ENCODE results near the gene UXT.

GRCh38 chrX:47633689-47634590, 25.0 kb downstream of the UXT start:
- TF ChIP-seq, protein P1, sequence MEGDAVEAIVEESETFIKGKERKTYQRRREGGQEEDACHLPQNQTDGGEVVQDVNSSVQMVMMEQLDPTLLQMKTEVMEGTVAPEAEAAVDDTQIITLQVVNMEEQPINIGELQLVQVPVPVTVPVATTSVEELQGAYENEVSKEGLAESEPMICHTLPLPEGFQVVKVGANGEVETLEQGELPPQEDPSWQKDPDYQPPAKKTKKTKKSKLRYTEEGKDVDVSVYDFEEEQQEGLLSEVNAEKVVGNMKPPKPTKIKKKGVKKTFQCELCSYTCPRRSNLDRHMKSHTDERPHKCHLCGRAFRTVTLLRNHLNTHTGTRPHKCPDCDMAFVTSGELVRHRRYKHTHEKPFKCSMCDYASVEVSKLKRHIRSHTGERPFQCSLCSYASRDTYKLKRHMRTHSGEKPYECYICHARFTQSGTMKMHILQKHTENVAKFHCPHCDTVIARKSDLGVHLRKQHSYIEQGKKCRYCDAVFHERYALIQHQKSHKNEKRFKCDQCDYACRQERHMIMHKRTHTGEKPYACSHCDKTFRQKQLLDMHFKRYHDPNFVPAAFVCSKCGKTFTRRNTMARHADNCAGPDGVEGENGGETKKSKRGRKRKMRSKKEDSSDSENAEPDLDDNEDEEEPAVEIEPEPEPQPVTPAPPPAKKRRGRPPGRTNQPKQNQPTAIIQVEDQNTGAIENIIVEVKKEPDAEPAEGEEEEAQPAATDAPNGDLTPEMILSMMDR (conservative IDR thresholded peaks at IDR 0.05; ENCODE audit: low read depth in 2 of 2): no peak
- TF ChIP-seq POLR2AphosphoS5 (IDR thresholded peaks at IDR 0.05; ENCODE audit: low read depth) (no peak), EZH2 (IDR thresholded peaks at IDR 0.05; ENCODE audit: low read depth, unreplicated experiment) (no peak), EZH2phosphoT487 (IDR thresholded peaks at IDR 0.05; ENCODE audit: unreplicated experiment) (no peak), ETS1 (IDR thresholded peaks at IDR 0.05) (no peak), CREB1 (CRISPR knock-in tag; IDR thresholded peaks at IDR 0.05; ENCODE audit: low read depth) (no peak), STAT1 (IDR thresholded peaks at IDR 0.05; ENCODE audit: unreplicated experiment) (no peak), ZNF114 (CRISPR knock-in tag; IDR thresholded peaks at IDR 0.05) (no peak)
- TF ChIP-seq, protein P2, sequence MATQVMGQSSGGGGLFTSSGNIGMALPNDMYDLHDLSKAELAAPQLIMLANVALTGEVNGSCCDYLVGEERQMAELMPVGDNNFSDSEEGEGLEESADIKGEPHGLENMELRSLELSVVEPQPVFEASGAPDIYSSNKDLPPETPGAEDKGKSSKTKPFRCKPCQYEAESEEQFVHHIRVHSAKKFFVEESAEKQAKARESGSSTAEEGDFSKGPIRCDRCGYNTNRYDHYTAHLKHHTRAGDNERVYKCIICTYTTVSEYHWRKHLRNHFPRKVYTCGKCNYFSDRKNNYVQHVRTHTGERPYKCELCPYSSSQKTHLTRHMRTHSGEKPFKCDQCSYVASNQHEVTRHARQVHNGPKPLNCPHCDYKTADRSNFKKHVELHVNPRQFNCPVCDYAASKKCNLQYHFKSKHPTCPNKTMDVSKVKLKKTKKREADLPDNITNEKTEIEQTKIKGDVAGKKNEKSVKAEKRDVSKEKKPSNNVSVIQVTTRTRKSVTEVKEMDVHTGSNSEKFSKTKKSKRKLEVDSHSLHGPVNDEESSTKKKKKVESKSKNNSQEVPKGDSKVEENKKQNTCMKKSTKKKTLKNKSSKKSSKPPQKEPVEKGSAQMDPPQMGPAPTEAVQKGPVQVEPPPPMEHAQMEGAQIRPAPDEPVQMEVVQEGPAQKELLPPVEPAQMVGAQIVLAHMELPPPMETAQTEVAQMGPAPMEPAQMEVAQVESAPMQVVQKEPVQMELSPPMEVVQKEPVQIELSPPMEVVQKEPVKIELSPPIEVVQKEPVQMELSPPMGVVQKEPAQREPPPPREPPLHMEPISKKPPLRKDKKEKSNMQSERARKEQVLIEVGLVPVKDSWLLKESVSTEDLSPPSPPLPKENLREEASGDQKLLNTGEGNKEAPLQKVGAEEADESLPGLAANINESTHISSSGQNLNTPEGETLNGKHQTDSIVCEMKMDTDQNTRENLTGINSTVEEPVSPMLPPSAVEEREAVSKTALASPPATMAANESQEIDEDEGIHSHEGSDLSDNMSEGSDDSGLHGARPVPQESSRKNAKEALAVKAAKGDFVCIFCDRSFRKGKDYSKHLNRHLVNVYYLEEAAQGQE (IDR thresholded peaks at IDR 0.05; ENCODE audit: unreplicated experiment): no peak
- TF ChIP-seq, protein P3, sequence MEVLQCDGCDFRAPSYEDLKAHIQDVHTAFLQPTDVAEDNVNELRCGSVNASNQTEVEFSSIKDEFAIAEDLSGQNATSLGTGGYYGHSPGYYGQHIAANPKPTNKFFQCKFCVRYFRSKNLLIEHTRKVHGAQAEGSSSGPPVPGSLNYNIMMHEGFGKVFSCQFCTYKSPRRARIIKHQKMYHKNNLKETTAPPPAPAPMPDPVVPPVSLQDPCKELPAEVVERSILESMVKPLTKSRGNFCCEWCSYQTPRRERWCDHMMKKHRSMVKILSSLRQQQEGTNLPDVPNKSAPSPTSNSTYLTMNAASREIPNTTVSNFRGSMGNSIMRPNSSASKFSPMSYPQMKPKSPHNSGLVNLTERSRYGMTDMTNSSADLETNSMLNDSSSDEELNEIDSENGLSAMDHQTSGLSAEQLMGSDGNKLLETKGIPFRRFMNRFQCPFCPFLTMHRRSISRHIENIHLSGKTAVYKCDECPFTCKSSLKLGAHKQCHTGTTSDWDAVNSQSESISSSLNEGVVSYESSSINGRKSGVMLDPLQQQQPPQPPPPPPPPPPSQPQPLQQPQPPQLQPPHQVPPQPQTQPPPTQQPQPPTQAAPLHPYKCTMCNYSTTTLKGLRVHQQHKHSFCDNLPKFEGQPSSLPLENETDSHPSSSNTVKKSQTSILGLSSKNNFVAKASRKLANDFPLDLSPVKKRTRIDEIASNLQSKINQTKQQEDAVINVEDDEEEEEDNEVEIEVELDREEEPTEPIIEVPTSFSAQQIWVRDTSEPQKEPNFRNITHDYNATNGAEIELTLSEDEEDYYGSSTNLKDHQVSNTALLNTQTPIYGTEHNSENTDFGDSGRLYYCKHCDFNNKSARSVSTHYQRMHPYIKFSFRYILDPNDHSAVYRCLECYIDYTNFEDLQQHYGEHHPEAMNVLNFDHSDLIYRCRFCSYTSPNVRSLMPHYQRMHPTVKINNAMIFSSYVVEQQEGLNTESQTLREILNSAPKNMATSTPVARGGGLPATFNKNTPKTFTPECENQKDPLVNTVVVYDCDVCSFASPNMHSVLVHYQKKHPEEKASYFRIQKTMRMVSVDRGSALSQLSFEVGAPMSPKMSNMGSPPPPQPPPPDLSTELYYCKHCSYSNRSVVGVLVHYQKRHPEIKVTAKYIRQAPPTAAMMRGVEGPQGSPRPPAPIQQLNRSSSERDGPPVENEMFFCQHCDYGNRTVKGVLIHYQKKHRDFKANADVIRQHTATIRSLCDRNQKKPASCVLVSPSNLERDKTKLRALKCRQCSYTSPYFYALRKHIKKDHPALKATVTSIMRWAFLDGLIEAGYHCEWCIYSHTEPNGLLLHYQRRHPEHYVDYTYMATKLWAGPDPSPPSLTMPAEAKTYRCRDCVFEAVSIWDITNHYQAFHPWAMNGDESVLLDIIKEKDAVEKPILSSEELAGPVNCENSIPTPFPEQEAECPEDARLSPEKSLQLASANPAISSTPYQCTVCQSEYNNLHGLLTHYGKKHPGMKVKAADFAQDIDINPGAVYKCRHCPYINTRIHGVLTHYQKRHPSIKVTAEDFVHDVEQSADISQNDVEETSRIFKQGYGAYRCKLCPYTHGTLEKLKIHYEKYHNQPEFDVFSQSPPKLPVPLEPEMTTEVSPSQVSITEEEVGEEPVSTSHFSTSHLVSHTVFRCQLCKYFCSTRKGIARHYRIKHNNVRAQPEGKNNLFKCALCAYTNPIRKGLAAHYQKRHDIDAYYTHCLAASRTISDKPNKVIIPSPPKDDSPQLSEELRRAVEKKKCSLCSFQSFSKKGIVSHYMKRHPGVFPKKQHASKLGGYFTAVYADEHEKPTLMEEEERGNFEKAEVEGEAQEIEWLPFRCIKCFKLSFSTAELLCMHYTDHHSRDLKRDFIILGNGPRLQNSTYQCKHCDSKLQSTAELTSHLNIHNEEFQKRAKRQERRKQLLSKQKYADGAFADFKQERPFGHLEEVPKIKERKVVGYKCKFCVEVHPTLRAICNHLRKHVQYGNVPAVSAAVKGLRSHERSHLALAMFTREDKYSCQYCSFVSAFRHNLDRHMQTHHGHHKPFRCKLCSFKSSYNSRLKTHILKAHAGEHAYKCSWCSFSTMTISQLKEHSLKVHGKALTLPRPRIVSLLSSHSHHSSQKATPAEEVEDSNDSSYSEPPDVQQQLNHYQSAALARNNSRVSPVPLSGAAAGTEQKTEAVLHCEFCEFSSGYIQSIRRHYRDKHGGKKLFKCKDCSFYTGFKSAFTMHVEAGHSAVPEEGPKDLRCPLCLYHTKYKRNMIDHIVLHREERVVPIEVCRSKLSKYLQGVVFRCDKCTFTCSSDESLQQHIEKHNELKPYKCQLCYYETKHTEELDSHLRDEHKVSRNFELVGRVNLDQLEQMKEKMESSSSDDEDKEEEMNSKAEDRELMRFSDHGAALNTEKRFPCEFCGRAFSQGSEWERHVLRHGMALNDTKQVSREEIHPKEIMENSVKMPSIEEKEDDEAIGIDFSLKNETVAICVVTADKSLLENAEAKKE (CRISPR knock-in tag; IDR thresholded peaks at IDR 0.05): no peak
